ENCODE measurements around the gene MDH1.

DNA sequence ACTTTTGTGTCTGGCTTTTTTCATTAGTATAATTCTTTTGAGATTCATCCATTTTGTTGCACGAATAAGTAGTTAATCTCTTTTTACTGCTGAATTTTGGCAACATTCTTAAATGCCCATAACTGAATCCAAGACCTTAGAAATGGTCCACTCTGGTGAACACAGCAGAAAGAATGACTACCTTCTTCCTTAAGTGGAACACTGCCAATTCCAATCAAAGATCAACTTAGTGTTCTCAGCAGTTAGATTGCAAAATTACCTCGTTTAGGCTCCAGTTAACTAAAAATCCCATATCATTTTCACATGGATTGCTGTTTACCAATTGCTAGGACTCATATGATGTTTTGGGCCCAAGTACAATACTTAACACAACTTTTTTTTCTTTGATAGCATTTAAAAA lies 59.9 kb downstream of the MDH1 start:
- TF ChIP-seq CREB5 (CRISPR knock-in tag; IDR thresholded peaks at IDR 0.05; ENCODE audit: low read depth), result no peak
- no peak for TF ChIP-seq ZFP30 (CRISPR knock-in tag; IDR thresholded peaks at IDR 0.05)
- TF ChIP-seq ARNTL (CRISPR knock-in tag; IDR thresholded peaks at IDR 0.05; ENCODE audit: borderline replicate concordance, low read depth), result no peak
- TF ChIP-seq, protein P1, sequence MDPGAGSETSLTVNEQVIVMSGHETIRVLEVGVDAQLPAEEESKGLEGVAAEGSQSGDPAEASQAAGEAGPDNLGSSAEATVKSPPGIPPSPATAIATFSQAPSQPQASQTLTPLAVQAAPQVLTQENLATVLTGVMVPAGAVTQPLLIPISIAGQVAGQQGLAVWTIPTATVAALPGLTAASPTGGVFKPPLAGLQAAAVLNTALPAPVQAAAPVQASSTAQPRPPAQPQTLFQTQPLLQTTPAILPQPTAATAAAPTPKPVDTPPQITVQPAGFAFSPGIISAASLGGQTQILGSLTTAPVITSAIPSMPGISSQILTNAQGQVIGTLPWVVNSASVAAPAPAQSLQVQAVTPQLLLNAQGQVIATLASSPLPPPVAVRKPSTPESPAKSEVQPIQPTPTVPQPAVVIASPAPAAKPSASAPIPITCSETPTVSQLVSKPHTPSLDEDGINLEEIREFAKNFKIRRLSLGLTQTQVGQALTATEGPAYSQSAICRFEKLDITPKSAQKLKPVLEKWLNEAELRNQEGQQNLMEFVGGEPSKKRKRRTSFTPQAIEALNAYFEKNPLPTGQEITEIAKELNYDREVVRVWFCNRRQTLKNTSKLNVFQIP (CRISPR knock-in tag; IDR thresholded peaks at IDR 0.05; ENCODE audit: borderline replicate concordance, low read depth), result no peak
- no peak for TF ChIP-seq ISL1 (CRISPR knock-in tag; IDR thresholded peaks at IDR 0.05)
- no peak for TF ChIP-seq PATZ1 (CRISPR knock-in tag; IDR thresholded peaks at IDR 0.05; ENCODE audit: borderline replicate concordance)
- no peak for TF ChIP-seq TCF4 (CRISPR knock-in tag; IDR thresholded peaks at IDR 0.05; ENCODE audit: borderline replicate concordance)
- no peak for TF ChIP-seq PPARA (CRISPR knock-in tag; IDR thresholded peaks at IDR 0.05; ENCODE audit: borderline replicate concordance)
- no peak for TF ChIP-seq ZNF565 (CRISPR knock-in tag; conservative IDR thresholded peaks at IDR 0.05; ENCODE audit: low read depth)
- no peak for TF ChIP-seq ZNF70 (CRISPR knock-in tag; IDR thresholded peaks at IDR 0.05)
- TF ChIP-seq RARB (CRISPR knock-in tag; IDR thresholded peaks at IDR 0.05), result no peak
- TF ChIP-seq GLIS3 (CRISPR knock-in tag; IDR thresholded peaks at IDR 0.05), result no peak

Data from SK-N-SH treated with all-trans-retinoic acid at 6 μM for 48 hours (cell line).